SK-N-MC (cell line): ENCODE results near the gene CDCA3.

Experiments
- EZH2 ChIP-seq: fragments of 200-600 bp; sonication (generic); IDR thresholded peaks from one replicate; pipeline ENCODE4 v1.6.1; 2017; ENCODE audit warnings: antibody characterized with exemption
- FOXP2 ChIP-seq: optimal IDR thresholded peaks from 2 replicates; pipeline ENCODE3; 2011; ENCODE audit warnings: mild to moderate bottlenecking, moderate library complexity; ENCODE audit not compliant: insufficient read depth; ENCODE audit errors: extremely low read length, control extremely low read depth
- POLR2AphosphoS5 ChIP-seq: IDR thresholded peaks from 2 replicates; pipeline ENCODE4 v1.6.1; 2012; ENCODE audit warnings: mild to moderate bottlenecking, low read depth, low read length, borderline replicate concordance

DNA sequence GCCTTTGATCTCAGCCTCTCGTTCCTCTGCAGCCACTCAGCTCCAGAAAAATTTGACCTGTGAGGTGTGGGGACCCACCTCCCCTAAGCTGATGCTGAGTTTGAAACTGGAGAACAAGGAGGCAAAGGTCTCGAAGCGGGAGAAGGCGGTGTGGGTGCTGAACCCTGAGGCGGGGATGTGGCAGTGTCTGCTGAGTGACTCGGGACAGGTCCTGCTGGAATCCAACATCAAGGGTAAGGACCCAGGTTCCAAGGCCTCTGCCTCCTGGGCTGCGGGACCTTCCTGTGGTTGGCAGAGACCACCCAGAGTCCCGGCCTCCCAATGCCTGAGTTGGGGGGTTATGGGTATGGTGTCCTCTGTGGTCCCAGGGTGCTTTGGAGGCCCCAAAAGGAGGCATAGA, 34.0 kb downstream of the CDCA3 start:
- no peak for TF ChIP-seq POLR2AphosphoS5
- TF ChIP-seq EZH2, result no peak
- no peak for TF ChIP-seq FOXP2
